HCT116 (cell line): ENCODE data around the gene GP2. TPM values are rescaled to one million over a fixed set of nuclear protein-coding genes. Genes with fewer than 3 reads are reported as not detected.

Experiments used
- ATAC-seq: fragments of 200-7000 bp; cut with Tn5 transposase; 2 replicates; pipeline ENCODE4 v1.9.1; 2020; ENCODE audit warnings: mild to moderate bottlenecking, moderate library complexity
- Bru-seq: library from RNA; stranded (reverse); fragments of 400-500 nt; gene quantifications from one replicate; lab custom pipeline; 2021; lab: Mats Ljungman, UMichigan
- BruChase-seq, 2 experiments: library from RNA; stranded (reverse); fragments of 400-500 nt; gene quantifications; one replicate each; lab custom pipeline; 2021; lab: Mats Ljungman, UMichigan
- BruUV-seq: library from RNA; stranded (reverse); fragments of 400-500 nt; replicated peaks from 2 replicates; lab custom pipeline; 2021; lab: Mats Ljungman, UMichigan
- CTCF ChIA-PET: fragments of 300-600 bp; sonication (Branson Sonifier 250); formaldehyde crosslinking; loops from one replicate; lab custom pipeline; 2021; ENCODE audit warnings: antibody characterized with exemption; lab: Charles Lee
- POLR2A ChIA-PET: fragments of 300-600, 350-600 bp; sonication (Branson Sonifier 250); formaldehyde crosslinking; loops from one replicate; lab custom pipeline; 2021; ENCODE audit warnings: antibody characterized with exemption; lab: Charles Lee
- RAD21 ChIA-PET, 2 experiments: fragments of 300-600 bp; sonication (Branson Sonifier 250); formaldehyde crosslinking; loops; one replicate each; lab custom pipeline; 2023; ENCODE audit warnings: low total read pairs in 2 of 2; ENCODE audit not compliant: uncharacterized antibody in 2 of 2, unreplicated experiment in 2 of 2, low non-redundant PET in 1 of 2; lab: Charles Lee
- DNase-seq: peaks from one replicate; pipeline ENCODE4 v3.0.0-alpha.2; 2010; ENCODE audit warnings: low read depth, low spot score
- H2AFZ ChIP-seq: fragments of 200-600 bp; shearing (Covaris generic), sonication (generic); 2 replicates; pipeline ENCODE4 v1.6.1; 2017; ENCODE audit warnings: low read depth, mixed run types, mixed read lengths, antibody characterized with exemption, low read length; ENCODE audit not compliant: poor library complexity, severe bottlenecking
- H3K27ac ChIP-seq: 2 replicates; pipeline ENCODE4 v1.5.1; 2012; ENCODE audit warnings: low read depth, low read length
- H3K27me3 ChIP-seq: fragments of 200-600 bp; sonication (generic); 2 replicates; pipeline ENCODE4 v1.6.1; 2016; ENCODE audit warnings: mixed run types, low read length, mixed read lengths; ENCODE audit not compliant: insufficient read depth
- H3K36me3 ChIP-seq, 2 experiments: fragments of 200-500 bp in 1 of 2; fragments of 200-600 bp in 1 of 2; sonication (Bioruptor generic) in 1 of 2; sonication (generic) in 1 of 2; 2 replicates each; pipeline versions ENCODE4 v1.5.1 to v1.6.1; 2014 to 2016; ENCODE audit warnings: low read length in 2 of 2, inconsistent platforms in 1 of 2, mixed read lengths in 1 of 2, mixed run types in 1 of 2; ENCODE audit not compliant: insufficient read depth in 2 of 2, control insufficient read depth in 1 of 2
- H3K4me1 ChIP-seq, 2 experiments: fragments of 200-600 bp in 1 of 2; sonication (generic) in 1 of 2; 2 replicates each; pipeline versions ENCODE4 v1.5.1 to v1.6.1; 2012 to 2017; ENCODE audit warnings: low read length in 2 of 2, inconsistent platforms in 1 of 2, mild to moderate bottlenecking in 1 of 2, mixed read lengths in 1 of 2, mixed run types in 1 of 2, moderate library complexity in 1 of 2; ENCODE audit not compliant: insufficient read depth in 2 of 2, control insufficient read depth in 1 of 2
- H3K4me2 ChIP-seq: fragments of 200-600 bp; sonication (generic); 2 replicates; pipeline ENCODE4 v1.6.1; 2017; ENCODE audit warnings: mixed run types, low read length, mixed read lengths
- H3K4me3 ChIP-seq, 2 experiments: fragments of 200-600 bp in 1 of 2; sonication (generic) in 1 of 2; replicated peaks in 1 of 2; 2 replicates each; pipeline ENCODE4 v1.5.1; 2011 to 2016; ENCODE audit warnings: low read length in 2 of 2, control low read depth in 1 of 2, low read depth in 1 of 2, mild to moderate bottlenecking in 1 of 2, mixed read lengths in 1 of 2, mixed run types in 1 of 2
- H3K79me2 ChIP-seq: fragments of 200-600 bp; sonication (generic); 2 replicates; pipeline ENCODE4 v1.6.1; 2017; ENCODE audit warnings: mild to moderate bottlenecking, mixed run types, low read length, moderate library complexity, mixed read lengths; ENCODE audit not compliant: insufficient read depth
- H3K9ac ChIP-seq: fragments of 200-600 bp; sonication (generic); 2 replicates; pipeline ENCODE4 v1.6.1; 2016; ENCODE audit warnings: low read length, mixed read lengths
- H3K9me2 ChIP-seq: fragments of 200-600 bp; sonication (generic), shearing (Covaris generic); 2 replicates; pipeline ENCODE4 v1.6.1; 2017; ENCODE audit warnings: mixed run types, mild to moderate bottlenecking, moderate library complexity; ENCODE audit not compliant: insufficient read depth
- H3K9me3 ChIP-seq, 2 experiments: fragments of 200-500 bp in 1 of 2; fragments of 200-600 bp in 1 of 2; sonication (Bioruptor generic) in 1 of 2; sonication (generic) in 1 of 2; 2 replicates each; pipeline ENCODE4 v1.6.1; 2014 to 2017; ENCODE audit warnings: low read length in 2 of 2, mixed read lengths in 2 of 2, inconsistent platforms in 1 of 2, low read depth in 1 of 2, mild to moderate bottlenecking in 1 of 2, mixed run types in 1 of 2, moderate library complexity in 1 of 2; ENCODE audit not compliant: control insufficient read depth in 1 of 2, insufficient read depth in 1 of 2
- H4K20me1 ChIP-seq: fragments of 200-600 bp; sonication (generic), shearing (Covaris generic); 2 replicates; pipeline ENCODE4 v1.6.1; 2017; ENCODE audit warnings: mixed run types, mild to moderate bottlenecking, moderate library complexity; ENCODE audit not compliant: insufficient read depth
- ELF1 ChIP-seq: IDR thresholded peaks from 2 replicates; pipeline ENCODE4 v1.6.1; 2012; ENCODE audit warnings: low read depth, borderline replicate concordance
- FOSL1 ChIP-seq: IDR thresholded peaks from 2 replicates; pipeline ENCODE4 v1.6.1; 2012; ENCODE audit warnings: low read depth
- JUND ChIP-seq: IDR thresholded peaks from 2 replicates; pipeline ENCODE4 v1.6.1; 2012
- SRF ChIP-seq: IDR thresholded peaks from 2 replicates; pipeline ENCODE4 v1.6.1; 2012; ENCODE audit warnings: low read depth
- YY1 ChIP-seq: IDR thresholded peaks from 2 replicates; pipeline ENCODE4 v1.6.1; 2011; ENCODE audit warnings: low read length, low read depth, moderate library complexity, mild to moderate bottlenecking; ENCODE audit not compliant: insufficient replicate concordance; ENCODE audit errors: extremely low read depth
- ZNF274 ChIP-seq: fragments of 200-500 bp; sonication (Bioruptor generic); IDR thresholded peaks from 2 replicates; pipeline ENCODE4 v1.6.1; 2014; ENCODE audit warnings: mild to moderate bottlenecking, low read depth, low read length, inconsistent platforms
- intact Hi-C: fragments of 100-400 bp; cut with micrococcal nuclease; formaldehyde crosslinking; loops from 2 replicates; pipeline ENCODE4 v1.10.0; 2022
- long read RNA-seq: library from polyadenylated mRNA; unstranded; transcript quantifications from one replicate; pipeline ENCODE4 v2.0.0, GENCODE V29; 2021; ENCODE audit not compliant: unreplicated experiment
- polyA plus RNA-seq: library from polyadenylated mRNA; unstranded; fragments of >200 nt; gene quantifications from 2 replicates; pipeline ENCODE4 v1.2.1, GENCODE V29; 2012; ENCODE audit warnings: missing spikeins
- total RNA-seq: library from RNA; stranded (reverse); gene quantifications from one replicate; pipeline ENCODE4 v1.2.1, GENCODE V29; 2021; ENCODE audit not compliant: unreplicated experiment
- TF ChIP-seq, protein P1 (sequence below), 3 experiments: fragments of 200-600 bp in 1 of 3; sonication (generic) in 1 of 3; IDR thresholded peaks in 2 of 3; conservative IDR thresholded peaks in 1 of 3; 2 replicates each; pipeline ENCODE4 v1.5.1; 2012 to 2017; ENCODE audit warnings: low read depth in 2 of 3, low read length in 2 of 3, antibody characterized with exemption in 1 of 3, borderline replicate concordance in 1 of 3, control low read depth in 1 of 3, mild to moderate bottlenecking in 1 of 3, mixed read lengths in 1 of 3, mixed run types in 1 of 3, moderate library complexity in 1 of 3; ENCODE audit not compliant: insufficient read depth in 1 of 3

Gene GP2
- total RNA-seq (8.7 TPM), Bru-seq, nascent RNA (not detected), BruChase-seq, experiment 1, labeled RNA remaining after a 6-hour chase (not detected), BruChase-seq, experiment 2, labeled RNA remaining after a 2-hour chase (not detected)
- not detected in 2 replicates for polyA plus RNA-seq
- long read RNA-seq, result 0 reads

DNA sequence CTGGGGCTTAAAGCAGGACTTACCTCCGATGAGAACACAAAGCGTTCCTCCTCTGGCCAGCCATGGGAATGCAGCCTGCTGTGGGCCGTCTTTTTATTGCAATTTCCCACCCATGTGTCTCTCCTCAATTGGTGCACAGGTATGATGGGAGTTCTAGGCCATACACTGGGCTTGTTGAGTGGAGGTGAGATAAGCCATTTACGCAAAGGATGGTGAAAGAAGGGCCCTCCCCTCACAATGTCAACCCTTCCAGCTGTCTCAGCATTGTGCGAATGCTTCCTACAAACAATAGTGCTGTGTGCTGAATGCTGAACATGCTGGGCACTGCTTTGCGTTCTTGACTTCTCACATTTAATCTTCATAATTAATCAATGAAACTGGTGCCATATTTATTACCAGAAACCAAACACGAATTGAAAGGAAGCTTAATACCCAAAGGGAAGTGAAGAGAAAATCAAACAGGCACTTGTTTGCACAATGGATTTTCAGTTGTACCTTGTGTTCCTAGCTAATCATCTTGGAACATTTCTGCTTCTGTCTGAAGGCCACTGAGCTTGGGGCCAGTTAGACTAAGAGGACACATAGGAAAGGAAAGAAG is at the start of gene GP2:
GP2 (minus strand) TSS at position 70 of the 598 bp plus-strand sequence. CDS start 1,082 bp downstream, outside the sequence.
- H4K20me1 ChIP-seq, result no peaks in the 10 kb centered on the region
- H3K4me1 ChIP-seq, result no peaks in the 10 kb centered on the region
- no peak within 1 kb of the TSS for H3K27ac ChIP-seq
- CTCF ChIA-PET, result no interaction called here
- no peaks in the 10 kb centered on the region for H3K36me3 ChIP-seq
- H3K9me2 ChIP-seq, result no peaks in the 10 kb centered on the region
- H3K4me3 ChIP-seq, result no peak within 1 kb of the TSS
- no peak for TF ChIP-seq SRF
- TF ChIP-seq ZNF274, result no peak
- TF ChIP-seq YY1, result no peak
- TF ChIP-seq, protein P1, sequence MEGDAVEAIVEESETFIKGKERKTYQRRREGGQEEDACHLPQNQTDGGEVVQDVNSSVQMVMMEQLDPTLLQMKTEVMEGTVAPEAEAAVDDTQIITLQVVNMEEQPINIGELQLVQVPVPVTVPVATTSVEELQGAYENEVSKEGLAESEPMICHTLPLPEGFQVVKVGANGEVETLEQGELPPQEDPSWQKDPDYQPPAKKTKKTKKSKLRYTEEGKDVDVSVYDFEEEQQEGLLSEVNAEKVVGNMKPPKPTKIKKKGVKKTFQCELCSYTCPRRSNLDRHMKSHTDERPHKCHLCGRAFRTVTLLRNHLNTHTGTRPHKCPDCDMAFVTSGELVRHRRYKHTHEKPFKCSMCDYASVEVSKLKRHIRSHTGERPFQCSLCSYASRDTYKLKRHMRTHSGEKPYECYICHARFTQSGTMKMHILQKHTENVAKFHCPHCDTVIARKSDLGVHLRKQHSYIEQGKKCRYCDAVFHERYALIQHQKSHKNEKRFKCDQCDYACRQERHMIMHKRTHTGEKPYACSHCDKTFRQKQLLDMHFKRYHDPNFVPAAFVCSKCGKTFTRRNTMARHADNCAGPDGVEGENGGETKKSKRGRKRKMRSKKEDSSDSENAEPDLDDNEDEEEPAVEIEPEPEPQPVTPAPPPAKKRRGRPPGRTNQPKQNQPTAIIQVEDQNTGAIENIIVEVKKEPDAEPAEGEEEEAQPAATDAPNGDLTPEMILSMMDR (IDR thresholded peaks at IDR 0.05 in 2 of 3, conservative IDR thresholded peaks at IDR 0.05 in 1 of 3; ENCODE audit: borderline replicate concordance in 1 of 3, insufficient read depth in 1 of 3, low read depth in 2 of 3, low read length in 2 of 3), result peak in 2 of 3 experiments; percentile 8 to 19; a peak in 1 of 6 replicates
- TF ChIP-seq ELF1, result no peak
- TF ChIP-seq JUND, result no peak
- no peak for TF ChIP-seq FOSL1
- peaks cover 19% of the 10 kb centered on the region for H3K27me3 ChIP-seq
- H3K4me2 ChIP-seq, result no peak within 1 kb of the TSS
- POLR2A ChIA-PET, result no interaction called here
- H3K79me2 ChIP-seq, result no peaks in the 10 kb centered on the region
- H3K9ac ChIP-seq, result no peak within 1 kb of the TSS
- no peaks in the 10 kb centered on the region for H3K9me3 ChIP-seq
- intact Hi-C loops, result no loop called here
- RAD21 ChIA-PET, result no interaction called here
- BruUV-seq, result no TSS peak
- DNase-seq (no peak), ATAC-seq (peak; percentile 53; the same call in 1 of the 2 replicates)
- H2AFZ ChIP-seq, result no peak within 1 kb of the TSS
